Measurements from ENCODE around the gene CGN.

- no peak for TF ChIP-seq CTCF (IDR thresholded peaks at IDR 0.05; ENCODE audit: poor library complexity, severe bottlenecking)
- TF ChIP-seq EP300 (conservative IDR thresholded peaks at IDR 0.05; ENCODE audit: poor library complexity, severe bottlenecking): no peak
- no peak for TF ChIP-seq EZH2 (IDR thresholded peaks at IDR 0.05; ENCODE audit: borderline replicate concordance, insufficient read depth, low read length, poor library complexity, severe bottlenecking)
- TF ChIP-seq TAF1 (IDR thresholded peaks at IDR 0.05; ENCODE audit: low read depth): no peak
- no peak for TF ChIP-seq POLR2AphosphoS5 (IDR thresholded peaks at IDR 0.05)
- TF ChIP-seq MXI1 (conservative IDR thresholded peaks at IDR 0.05; ENCODE audit: poor library complexity, severe bottlenecking): no peak
Observed at GRCh38 chr1:151536499-151536898, 25.3 kb downstream of the CGN start.

Data from neural cell (in vitro differentiated cells).